Activated T-cell treated with anti-CD3 and anti-CD28 coated beads, Interleukin-2, amount 50 U/mL, for 24 hours (primary cell): ENCODE data around the gene CAPS.
A peak's percentile ranks its signal among the peaks of the same experiment; 100 is the strongest.
"Not testable (repeated sequence)": the region's sequence is repeated elsewhere in the genome, so short reads cannot be mapped to it uniquely, and the experiment has no call there.

Source experiments
- DNase-seq: peaks from one replicate; pipeline ENCODE4 v3.0.0-alpha.2; 2020
- H3K27ac Mint-ChIP-seq: 2 replicates; pipeline ENCODE4 v1.8.0; 2020; ENCODE audit warnings: mild to moderate bottlenecking, mixed read lengths
- H3K27me3 Mint-ChIP-seq: 2 replicates; pipeline ENCODE4 v1.8.0; 2020; ENCODE audit warnings: mixed read lengths
- H3K36me3 Mint-ChIP-seq: 2 replicates; pipeline ENCODE4 v1.8.0; 2020; ENCODE audit warnings: low read depth, mixed read lengths
- H3K4me1 Mint-ChIP-seq: 2 replicates; pipeline ENCODE4 v1.8.0; 2020; ENCODE audit warnings: low read depth, mixed read lengths
- H3K4me3 Mint-ChIP-seq: 2 replicates; pipeline ENCODE4 v1.8.0; 2020; ENCODE audit warnings: mild to moderate bottlenecking, moderate library complexity, mixed read lengths
- H3K9me3 Mint-ChIP-seq: 2 replicates; pipeline ENCODE4 v1.8.0; 2020; ENCODE audit warnings: mixed read lengths

The CAPS gene

GRCh38 chr19:5913739-5914357, at the start of gene CAPS:
Gene CAPS (plus strand): TSS chr19:5914254. CDS start chr19:5914407, 153 bp downstream.
- DNase-seq: no peak
- Mint-ChIP-seq H3K27me3 (no peaks in the 10 kb centered on the region), H3K9me3 (no peaks in the 10 kb centered on the region), H3K27ac (peak within 1 kb of the TSS; percentile 41), H3K36me3 (peaks cover 72% of the 10 kb centered on the region), H3K4me1 (no peaks in the 10 kb centered on the region), H3K4me3 (no peak within 1 kb of the TSS)

DNA sequence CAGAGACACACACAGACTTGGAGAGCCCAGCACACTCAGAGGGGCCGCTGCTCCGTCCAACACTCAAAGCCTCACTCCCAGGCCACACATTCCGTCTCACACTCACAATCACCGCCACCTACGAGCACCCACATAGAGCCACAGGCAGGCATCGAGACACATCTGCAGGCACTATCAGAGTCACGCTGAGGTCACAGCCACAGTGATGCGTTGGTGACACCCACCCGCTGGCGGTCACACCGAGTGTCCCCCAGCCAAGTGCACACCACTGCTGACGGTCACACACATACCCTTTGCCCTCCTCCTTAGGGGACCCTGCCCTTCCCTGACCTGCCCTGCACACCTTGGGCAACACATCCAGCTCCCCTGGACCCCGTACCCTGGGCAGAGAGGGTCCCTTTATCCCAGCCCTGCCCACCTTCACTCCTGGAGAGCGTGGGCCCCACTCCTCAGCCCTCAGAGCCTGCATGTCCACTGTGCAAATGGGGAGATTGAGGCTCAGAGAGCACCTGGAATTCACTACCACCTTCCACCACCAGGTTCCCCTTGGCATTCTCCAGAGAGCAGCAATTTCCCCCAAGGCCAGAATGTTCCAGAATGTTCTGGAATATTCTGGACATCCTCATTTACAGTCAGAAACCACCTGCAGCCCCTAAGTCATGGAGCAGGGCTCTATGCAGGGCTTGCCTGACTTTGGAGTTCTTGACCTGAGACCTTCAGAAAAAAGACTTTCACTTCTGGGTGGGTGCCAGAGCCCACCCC, 49.1 kb upstream of the CAPS start:
- H3K9me3 Mint-ChIP-seq: no peaks in the 10 kb centered on the region
- H3K4me3 Mint-ChIP-seq: no peak overlapping the region
- no peaks in the 10 kb centered on the region for H3K27me3 Mint-ChIP-seq
- no peaks in the 10 kb centered on the region for H3K4me1 Mint-ChIP-seq
- H3K36me3 Mint-ChIP-seq: no peaks in the 10 kb centered on the region
- no peak for DNase-seq
- H3K27ac Mint-ChIP-seq: peak overlapping the region; percentile 22

- Mint-ChIP-seq H3K36me3 (no peaks in the 10 kb centered on the region), H3K27ac (no peak overlapping the region), H3K9me3 (no peaks in the 10 kb centered on the region), H3K4me3 (no peak overlapping the region), H3K4me1 (no peaks in the 10 kb centered on the region), H3K27me3 (no peaks in the 10 kb centered on the region)
- no peak for DNase-seq
These were observed 48.3 kb upstream of the CAPS start for GRCh38 chr19:5865772-5866171.

GRCh38 chr19:5867201-5868136, 46.6 kb upstream of the CAPS start:
- H3K27me3 Mint-ChIP-seq: no peaks in the 10 kb centered on the region
- no peak for DNase-seq
- no peak overlapping the region for H3K4me3 Mint-ChIP-seq
- no peaks in the 10 kb centered on the region for H3K9me3 Mint-ChIP-seq
- H3K27ac Mint-ChIP-seq: no peak overlapping the region
- H3K36me3 Mint-ChIP-seq: no peaks in the 10 kb centered on the region
- H3K4me1 Mint-ChIP-seq: no peaks in the 10 kb centered on the region

GRCh38 chr19:5870986-5871394, 43.1 kb upstream of the CAPS start:
- no peak for DNase-seq
- Mint-ChIP-seq H3K9me3 (no peaks in the 10 kb centered on the region), H3K4me3 (no peak overlapping the region), H3K4me1 (no peaks in the 10 kb centered on the region), H3K36me3 (no peaks in the 10 kb centered on the region), H3K27me3 (no peaks in the 10 kb centered on the region), H3K27ac (no peak overlapping the region)

DNA sequence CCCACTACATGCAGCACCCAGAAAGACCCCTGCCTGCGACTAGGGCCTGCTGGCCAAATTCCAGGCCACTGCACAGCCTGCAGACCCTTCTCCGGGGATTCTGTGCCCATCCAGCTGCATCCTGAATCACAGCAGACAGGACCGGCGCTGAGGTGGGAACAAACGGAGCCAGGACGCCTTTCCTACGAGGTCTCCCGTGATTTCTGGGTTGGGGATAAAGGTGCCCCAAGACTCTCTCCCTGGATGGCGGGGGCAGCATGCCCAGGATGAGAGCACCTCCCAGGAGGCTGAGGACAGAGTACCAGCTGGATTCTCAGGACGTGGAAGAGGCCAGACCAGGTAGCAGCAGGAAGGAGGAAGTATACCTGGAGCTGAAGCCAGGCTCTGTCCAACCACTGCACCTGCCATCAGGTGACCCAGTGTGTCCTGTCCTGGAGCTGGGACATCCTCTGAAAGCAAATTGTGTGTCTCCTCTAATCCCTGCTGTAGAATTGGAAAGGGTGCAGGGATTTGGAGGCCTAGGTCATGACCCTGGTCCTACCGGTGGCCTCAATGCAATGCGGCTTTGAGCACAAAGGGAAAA, 40.3 kb upstream of the CAPS start:
- peaks cover 6% of the 10 kb centered on the region for H3K27me3 Mint-ChIP-seq
- no peaks in the 10 kb centered on the region for H3K4me1 Mint-ChIP-seq
- DNase-seq: no peak
- H3K4me3 Mint-ChIP-seq: no peak overlapping the region
- H3K36me3 Mint-ChIP-seq: no peaks in the 10 kb centered on the region
- no peaks in the 10 kb centered on the region for H3K9me3 Mint-ChIP-seq
- H3K27ac Mint-ChIP-seq: no peak overlapping the region

GRCh38 chr19:5874496-5874895, 39.6 kb upstream of the CAPS start:
- H3K4me1 Mint-ChIP-seq, DNase-seq, H3K27ac Mint-ChIP-seq: not testable (repeated sequence)

GRCh38 chr19:5877427-5877826, 36.6 kb upstream of the CAPS start:
- no peaks in the 10 kb centered on the region for H3K36me3 Mint-ChIP-seq
- H3K27me3 Mint-ChIP-seq: peaks cover 24% of the 10 kb centered on the region
- no peaks in the 10 kb centered on the region for H3K9me3 Mint-ChIP-seq
- no peak overlapping the region for H3K4me3 Mint-ChIP-seq
- H3K4me1 Mint-ChIP-seq: no peaks in the 10 kb centered on the region
- H3K27ac Mint-ChIP-seq: no peak overlapping the region
- DNase-seq: no peak

More at GRCh38 chr19:5874496-5874895, 39.6 kb upstream of the CAPS start:
- H3K4me3 Mint-ChIP-seq, H3K36me3 Mint-ChIP-seq, H3K9me3 Mint-ChIP-seq: not testable (repeated sequence)
- H3K27me3 Mint-ChIP-seq: peaks cover 11% of the 10 kb centered on the region

- Mint-ChIP-seq H3K4me3 (no peak overlapping the region), H3K27me3 (peaks cover 26% of the 10 kb centered on the region), H3K9me3 (no peaks in the 10 kb centered on the region), H3K4me1 (no peaks in the 10 kb centered on the region), H3K27ac (no peak overlapping the region), H3K36me3 (no peaks in the 10 kb centered on the region)
- no peak for DNase-seq
These were observed 36.2 kb upstream of the CAPS start for GRCh38 chr19:5877882-5878281.

- no peaks in the 10 kb centered on the region for H3K9me3 Mint-ChIP-seq
- H3K27ac Mint-ChIP-seq: no peak overlapping the region
- H3K4me1 Mint-ChIP-seq: no peaks in the 10 kb centered on the region
- no peak for DNase-seq
- no peaks in the 10 kb centered on the region for H3K36me3 Mint-ChIP-seq
- H3K27me3 Mint-ChIP-seq: peaks cover 26% of the 10 kb centered on the region
- no peak overlapping the region for H3K4me3 Mint-ChIP-seq
These were observed 33.9 kb upstream of the CAPS start for GRCh38 chr19:5880196-5880595.

DNA sequence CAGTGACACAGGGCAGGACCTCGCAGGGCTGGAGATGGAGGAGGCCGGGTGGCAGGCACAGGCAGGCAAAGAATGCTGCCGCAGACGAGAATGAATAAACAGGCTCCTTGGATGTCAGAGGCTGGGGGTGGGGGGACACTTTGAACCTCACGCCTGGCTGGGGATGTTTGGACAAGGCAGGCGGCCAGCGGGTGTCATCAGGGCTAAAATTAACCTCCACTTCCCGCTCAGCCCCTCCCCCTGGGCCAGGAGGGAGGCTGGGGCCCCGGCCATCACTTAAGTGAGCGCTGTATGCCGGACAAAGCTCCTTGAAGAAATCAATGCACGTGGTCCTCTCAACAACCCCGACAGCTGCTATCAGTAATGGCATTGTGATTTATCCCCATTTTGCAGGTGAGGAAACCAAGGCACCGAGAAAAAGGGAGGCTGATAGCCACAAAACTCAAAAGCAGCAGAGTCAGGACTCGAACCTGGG, 33.4 kb upstream of the CAPS start:
- peaks cover 30% of the 10 kb centered on the region for H3K27me3 Mint-ChIP-seq
- no peak overlapping the region for H3K27ac Mint-ChIP-seq
- H3K9me3 Mint-ChIP-seq: no peaks in the 10 kb centered on the region
- no peak overlapping the region for H3K4me3 Mint-ChIP-seq
- H3K36me3 Mint-ChIP-seq: no peaks in the 10 kb centered on the region
- DNase-seq: no peak
- H3K4me1 Mint-ChIP-seq: no peaks in the 10 kb centered on the region

GRCh38 chr19:5881543-5882299, 32.3 kb upstream of the CAPS start:
- Mint-ChIP-seq H3K27me3 (peaks cover 31% of the 10 kb centered on the region), H3K9me3 (no peaks in the 10 kb centered on the region)

GRCh38 chr19:5882421-5882968, 31.6 kb upstream of the CAPS start:
- peaks cover 29% of the 10 kb centered on the region for H3K27me3 Mint-ChIP-seq
- H3K4me3 Mint-ChIP-seq: no peak overlapping the region
- H3K4me1 Mint-ChIP-seq: no peaks in the 10 kb centered on the region

More at GRCh38 chr19:5881543-5882299, 32.3 kb upstream of the CAPS start:
- H3K36me3 Mint-ChIP-seq: no peaks in the 10 kb centered on the region
- no peak overlapping the region for H3K27ac Mint-ChIP-seq
- no peak for DNase-seq
- no peaks in the 10 kb centered on the region for H3K4me1 Mint-ChIP-seq
- no peak overlapping the region for H3K4me3 Mint-ChIP-seq

More at GRCh38 chr19:5882421-5882968, 31.6 kb upstream of the CAPS start:
- Mint-ChIP-seq H3K27ac (no peak overlapping the region), H3K36me3 (no peaks in the 10 kb centered on the region), H3K9me3 (no peaks in the 10 kb centered on the region)
- DNase-seq: no peak
